B cell (primary cell): Measurements from ENCODE around the gene LALBA.

Experiments
- CTCF ChIP-seq: fragments of 200-600 bp; IDR thresholded peaks from one replicate; pipeline ENCODE4 v1.8.0; 2022; ENCODE audit warnings: antibody characterized with exemption, mild to moderate bottlenecking
- EZH2 ChIP-seq: IDR thresholded peaks from 2 replicates; pipeline ENCODE4 v1.6.1; 2012; ENCODE audit warnings: borderline replicate concordance, low read depth, mild to moderate bottlenecking, moderate library complexity, low read length; ENCODE audit not compliant: insufficient read depth, poor library complexity, severe bottlenecking

GRCh38 chr12:48601013-48601756, 31.3 kb upstream of the LALBA start:
- no peak for TF ChIP-seq CTCF
- TF ChIP-seq EZH2: no peak
